Measurements from ENCODE around the gene MDM4.

DNA sequence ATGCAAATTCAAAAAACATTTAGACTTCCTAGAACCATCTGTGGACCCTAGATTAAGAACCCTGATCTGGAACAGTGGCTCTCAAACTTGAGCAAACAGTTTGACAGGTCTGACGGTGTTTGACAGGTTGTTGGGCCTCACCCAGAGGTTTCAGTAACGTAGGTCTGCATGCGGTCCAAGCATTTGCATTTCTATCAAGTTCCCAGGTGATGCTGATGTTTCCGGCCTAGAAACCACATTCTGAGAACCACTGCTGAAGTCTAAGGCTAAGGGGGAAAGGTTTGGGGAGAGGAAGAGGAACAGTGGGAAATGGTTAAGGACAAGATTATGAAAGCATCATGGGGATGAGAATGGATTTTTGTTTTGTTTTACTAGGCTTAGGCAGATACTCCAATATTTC is 48.6 kb downstream of the MDM4 start:
- TF ChIP-seq, protein P1, sequence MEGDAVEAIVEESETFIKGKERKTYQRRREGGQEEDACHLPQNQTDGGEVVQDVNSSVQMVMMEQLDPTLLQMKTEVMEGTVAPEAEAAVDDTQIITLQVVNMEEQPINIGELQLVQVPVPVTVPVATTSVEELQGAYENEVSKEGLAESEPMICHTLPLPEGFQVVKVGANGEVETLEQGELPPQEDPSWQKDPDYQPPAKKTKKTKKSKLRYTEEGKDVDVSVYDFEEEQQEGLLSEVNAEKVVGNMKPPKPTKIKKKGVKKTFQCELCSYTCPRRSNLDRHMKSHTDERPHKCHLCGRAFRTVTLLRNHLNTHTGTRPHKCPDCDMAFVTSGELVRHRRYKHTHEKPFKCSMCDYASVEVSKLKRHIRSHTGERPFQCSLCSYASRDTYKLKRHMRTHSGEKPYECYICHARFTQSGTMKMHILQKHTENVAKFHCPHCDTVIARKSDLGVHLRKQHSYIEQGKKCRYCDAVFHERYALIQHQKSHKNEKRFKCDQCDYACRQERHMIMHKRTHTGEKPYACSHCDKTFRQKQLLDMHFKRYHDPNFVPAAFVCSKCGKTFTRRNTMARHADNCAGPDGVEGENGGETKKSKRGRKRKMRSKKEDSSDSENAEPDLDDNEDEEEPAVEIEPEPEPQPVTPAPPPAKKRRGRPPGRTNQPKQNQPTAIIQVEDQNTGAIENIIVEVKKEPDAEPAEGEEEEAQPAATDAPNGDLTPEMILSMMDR (conservative IDR thresholded peaks at IDR 0.05 in 1 of 2, IDR thresholded peaks at IDR 0.05 in 1 of 2; ENCODE audit: extremely low read depth in 1 of 2, insufficient read depth in 1 of 2, low read depth in 1 of 2, low read length in 2 of 2) = no peak
- no peak for TF ChIP-seq EZH2 (IDR thresholded peaks at IDR 0.05; ENCODE audit: borderline replicate concordance, low read length)
